NCI-H748 (cell line): ENCODE measurements around the gene LGALS7B.
"Not testable (repeated sequence)": the region's sequence is repeated elsewhere in the genome, so short reads cannot be mapped to it uniquely, and the experiment has no call there.

ENCODE experiments used
- DNase-seq: peaks from one replicate; lab custom pipeline; 2025; ENCODE audit not compliant: unreplicated experiment; lab: John Stamatoyannopoulos, UW

Gene LGALS7B

DNA sequence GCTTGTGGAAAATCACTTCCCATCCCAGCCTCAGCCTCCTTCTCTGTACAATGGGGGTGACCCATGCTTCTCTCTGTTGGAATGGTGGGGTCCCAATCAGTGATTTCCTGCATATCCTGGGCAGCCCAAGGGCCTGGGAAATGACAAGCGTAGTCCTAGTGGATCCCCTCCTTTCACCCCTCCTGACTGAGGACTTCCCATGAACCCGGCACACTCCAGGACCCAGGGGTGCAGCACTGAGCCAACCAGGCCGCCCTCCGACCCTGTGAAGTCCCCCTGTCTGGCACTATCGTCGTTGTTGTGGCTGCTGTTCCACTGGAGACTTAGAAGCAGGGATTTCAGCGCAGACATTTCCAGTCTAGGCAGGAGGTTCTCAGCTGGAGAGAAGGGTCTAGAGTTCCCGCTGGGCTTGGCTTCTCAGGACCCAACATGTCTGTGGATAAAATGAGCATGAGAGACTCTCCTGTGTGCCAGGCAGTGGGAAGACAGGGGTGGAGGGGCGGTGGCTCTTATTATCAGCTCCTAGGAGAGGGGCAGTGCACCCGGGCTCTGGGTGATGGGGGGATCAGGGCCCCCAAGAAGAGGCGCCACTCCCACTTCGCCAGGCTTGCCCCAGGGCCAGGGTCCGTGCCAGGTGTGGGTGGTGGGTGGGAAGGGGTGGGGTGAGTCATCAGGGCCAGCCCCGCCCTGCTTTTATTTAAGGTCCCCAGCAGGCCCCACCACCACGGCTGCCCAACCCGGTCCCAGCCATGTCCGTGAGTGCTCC, at the start of gene LGALS7B:
TSS of gene LGALS7B (plus strand) at position 723 of the 766 bp plus-strand sequence. CDS start at position 750, 27 bp downstream.
- no peak for DNase-seq

DNA sequence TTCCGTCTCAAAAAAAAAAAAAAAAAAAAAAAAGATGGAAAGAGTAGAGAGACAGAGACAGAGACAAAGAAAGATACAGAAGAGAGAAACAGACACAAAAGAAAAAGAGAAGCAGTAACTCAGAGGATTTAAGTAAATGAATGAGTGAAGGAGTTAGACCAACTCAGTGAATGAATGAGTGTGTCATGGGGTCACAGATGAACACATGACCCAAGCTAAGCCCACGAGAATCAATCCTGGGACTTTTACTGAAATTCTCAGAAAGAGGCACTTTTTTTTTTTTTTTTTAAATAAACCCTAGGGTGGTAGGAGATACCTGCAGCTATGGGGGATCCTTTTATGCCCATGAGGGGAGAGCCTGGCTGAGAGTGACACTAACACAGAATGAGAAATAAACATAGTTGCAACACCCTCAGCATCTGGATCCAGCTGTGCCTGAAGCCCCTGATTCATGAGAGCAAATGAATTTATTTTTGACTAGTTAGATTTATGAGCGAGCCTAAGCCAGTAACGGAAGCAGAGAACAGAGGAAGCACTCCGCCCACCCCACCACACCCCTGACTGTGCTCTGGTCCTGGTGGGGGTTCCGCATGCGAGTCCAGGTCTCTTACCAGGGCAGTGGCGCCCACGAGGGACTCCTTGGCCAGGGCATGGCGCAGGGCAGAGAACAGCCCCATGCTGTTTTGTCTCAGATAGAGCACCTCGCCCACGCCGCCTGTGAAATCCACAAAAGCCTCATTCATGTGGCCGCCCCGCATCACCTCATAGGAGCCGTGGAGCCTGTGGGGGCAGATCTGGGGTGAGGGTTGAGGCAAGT, 49.4 kb upstream of the LGALS7B start:
- DNase-seq = no peak

DNA sequence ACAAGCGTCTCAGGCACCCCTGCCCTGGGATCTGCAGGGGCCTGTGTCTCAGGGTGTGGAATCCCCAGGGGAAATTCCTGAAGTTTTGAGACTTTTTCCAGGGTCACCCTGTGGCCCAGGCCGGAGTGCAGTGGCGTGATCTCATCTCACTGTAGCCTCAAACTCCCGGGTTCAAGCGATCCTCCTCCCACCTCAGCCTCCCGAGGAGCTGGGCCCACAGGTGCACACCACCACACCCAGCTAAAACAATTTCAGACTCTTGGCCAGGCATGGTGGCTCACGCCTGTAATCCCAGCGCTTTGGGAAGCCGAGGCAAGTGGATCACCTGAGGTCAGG, 48.8 kb upstream of the LGALS7B start:
- no peak for DNase-seq

DNA sequence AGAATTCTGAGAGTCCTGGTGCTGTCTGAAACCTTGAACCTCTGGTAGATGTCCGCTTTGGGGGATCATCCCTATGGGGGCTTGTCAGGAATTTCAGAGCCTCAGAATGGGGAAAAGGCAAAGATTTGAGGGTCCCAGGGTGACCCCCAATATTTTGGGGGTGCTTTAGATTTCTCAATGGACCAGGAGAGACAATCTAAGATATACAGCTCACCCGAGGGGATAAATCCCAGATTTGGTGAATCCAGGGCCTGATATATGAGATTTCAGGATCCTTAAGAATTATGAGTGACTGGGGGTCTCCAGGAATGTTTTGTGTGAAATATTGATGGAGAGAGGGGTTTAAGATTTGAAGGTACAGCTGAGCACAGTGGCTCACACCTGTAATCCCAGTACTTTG, 48.1 kb upstream of the LGALS7B start:
- DNase-seq = no peak

DNA sequence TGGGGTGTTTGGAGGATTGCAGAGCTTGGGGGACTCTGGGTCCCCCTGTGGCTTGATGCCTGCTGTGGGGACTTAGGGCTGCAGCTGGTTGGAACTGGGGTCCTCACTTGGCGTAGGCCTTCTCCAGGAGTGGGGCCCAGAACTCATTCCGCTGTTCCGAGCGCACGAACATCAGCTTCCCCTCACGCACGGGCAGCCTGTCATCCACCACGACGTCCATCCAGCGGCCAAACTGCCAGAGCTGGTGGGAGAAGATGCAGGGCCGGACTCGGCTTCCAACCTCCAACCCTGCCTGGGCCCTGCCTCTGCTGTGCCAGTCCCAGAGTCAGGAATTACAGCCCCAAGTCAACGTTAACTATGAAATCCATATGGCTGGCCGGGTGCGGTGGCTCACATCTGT, 47.3 kb upstream of the LGALS7B start:
- DNase-seq = no peak

DNA sequence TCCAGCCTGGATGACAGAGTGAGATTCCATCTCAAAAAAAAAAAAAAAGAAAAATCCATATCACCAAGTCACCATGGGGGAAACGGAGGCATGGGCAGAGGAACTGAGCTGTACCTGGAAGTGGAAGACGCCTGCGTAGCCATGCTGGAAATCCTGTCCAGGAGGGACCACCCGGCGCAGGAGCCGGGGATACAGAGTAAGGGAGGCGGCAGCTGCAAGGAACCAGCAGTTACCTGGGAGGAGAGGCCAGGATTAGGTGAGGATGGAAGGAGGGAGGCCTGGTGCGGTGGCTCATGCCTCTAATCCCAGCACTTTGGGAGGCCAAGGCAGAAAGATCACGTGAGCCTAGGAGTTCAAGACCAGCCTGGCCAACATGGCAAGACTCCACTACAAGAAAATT, 46.7 kb upstream of the LGALS7B start:
- DNase-seq = no peak

DNA sequence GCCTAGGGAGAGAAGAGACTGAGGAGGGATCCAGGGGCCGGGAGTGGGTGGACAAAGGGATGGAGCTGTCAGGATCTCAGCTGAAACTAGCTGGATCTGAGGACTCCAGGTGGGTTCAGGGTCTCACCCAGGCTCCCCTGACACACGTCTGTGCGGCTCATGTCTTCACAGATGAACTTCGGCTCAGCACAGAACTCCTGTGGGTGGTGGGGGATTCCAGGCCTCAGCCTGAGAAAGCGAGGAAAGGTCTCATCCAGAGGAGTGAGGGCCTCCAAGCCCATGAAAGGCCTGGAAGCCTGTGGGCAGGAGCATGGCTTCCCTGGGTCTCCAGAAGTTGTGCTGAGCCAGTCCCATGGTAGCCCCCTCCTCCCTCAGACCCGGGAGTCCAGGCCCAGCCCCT, 46.1 kb upstream of the LGALS7B start:
- no peak for DNase-seq

DNA sequence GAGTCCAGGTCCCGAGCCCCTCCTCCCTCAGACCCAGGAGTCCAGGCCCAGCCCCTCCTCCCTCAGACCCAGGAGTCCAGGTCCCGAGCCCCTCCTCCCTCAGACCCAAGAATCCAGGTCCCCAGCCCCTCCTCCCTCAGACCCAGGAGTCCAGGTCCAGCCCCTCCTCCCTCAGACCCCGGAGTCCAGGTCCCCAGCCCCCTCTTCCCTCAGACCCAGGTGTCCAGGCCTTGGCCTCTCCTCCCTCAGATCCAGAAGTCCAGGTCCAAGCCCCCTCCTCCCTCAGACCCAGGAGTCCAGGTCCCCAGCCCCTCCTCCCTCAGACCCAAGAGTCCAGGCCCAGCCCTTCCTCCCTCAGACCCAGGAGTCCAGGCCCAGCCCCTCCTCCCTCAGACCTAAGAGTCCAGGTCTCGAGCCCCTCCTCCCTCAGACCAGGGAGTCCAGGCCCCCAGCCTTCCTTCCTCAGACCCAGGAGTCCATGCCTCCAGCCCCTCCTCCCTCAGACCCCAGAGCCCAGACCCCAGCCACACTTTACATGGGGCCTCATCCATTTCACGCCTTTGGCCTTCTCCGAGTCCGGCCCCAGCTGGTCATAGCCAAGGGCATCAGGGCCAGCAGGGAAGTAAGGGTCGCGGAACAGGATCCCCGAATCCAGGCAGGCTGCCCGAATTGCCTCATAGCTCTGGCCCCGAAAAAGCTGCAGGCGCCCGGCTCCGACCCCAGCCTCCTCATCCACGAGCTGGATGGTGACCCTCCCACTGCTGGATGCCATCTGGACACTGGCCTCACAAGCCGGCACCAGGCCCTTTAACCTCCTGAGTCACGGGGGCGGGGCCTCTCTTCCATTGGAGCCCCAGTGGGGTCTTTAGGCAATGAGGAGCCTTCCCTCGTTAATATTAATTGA, 45.4 kb upstream of the LGALS7B start:
- DNase-seq = no peak

DNA sequence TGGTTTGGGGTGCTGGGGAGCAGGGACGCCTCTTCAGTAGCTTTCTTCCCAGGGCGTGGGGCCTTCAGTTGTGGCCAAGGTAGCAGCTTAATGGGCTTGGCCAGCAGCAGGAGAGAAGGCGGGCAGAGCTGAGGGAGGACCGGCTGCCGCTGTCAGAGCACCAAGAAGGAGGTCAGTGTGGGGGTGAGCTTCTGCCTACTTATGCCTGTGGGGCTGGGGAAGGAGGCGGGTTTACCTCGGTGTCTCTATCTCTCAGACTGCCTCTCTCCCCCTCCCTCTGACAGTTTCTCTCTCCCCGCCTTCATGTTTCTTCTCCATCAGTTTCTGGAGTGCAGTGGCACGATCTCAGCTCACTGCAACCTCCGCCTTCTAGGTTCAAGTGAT, 44.7 kb upstream of the LGALS7B start, which contains the start of gene CAPN12:
TSS of gene CAPN12 (minus strand) at position 177 of the 384 bp plus-strand sequence. CDS start 309 bp downstream, outside the sequence.
- DNase-seq = no peak

DNA sequence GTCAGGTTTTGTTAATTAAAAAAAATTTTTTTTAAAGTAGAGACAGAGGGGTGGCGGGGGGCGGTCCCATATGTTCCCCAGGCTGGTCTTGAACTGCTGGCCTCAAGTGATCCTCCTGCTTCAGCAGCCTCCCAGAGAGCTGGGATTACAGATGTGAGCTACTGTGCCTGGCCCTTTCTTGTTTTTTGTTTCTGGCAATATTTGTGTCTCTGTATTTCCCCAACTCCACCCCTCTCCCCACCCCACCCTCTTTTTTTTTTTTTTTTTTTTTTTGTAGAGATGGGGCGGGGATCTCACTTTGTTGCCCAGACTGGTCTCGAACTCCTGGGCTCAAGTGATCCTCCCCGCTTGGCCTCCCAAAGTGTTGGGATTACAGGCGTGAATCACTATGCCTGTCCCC, 44.1 kb upstream of the LGALS7B start:
- DNase-seq = no peak

DNA sequence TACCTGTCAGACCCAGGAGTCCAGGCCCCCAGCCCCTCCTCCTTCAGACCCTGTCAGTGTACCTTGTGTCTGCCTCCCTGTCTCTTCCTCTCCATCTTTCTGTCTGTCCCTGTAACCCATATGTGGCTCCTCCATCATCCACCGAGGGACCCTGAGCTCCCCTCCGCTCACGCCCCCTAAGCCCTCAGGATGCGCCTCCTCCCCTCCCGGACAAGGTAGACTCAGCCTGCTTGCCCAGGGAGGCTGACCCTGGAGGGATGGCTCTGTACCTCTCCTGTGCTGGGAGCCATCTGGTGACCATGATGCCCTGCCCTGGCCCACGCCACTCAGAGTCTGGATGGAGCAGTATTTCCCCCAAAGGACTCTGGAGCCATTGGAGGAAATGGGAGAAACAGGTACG, 43.7 kb upstream of the LGALS7B start:
- no peak for DNase-seq

DNA sequence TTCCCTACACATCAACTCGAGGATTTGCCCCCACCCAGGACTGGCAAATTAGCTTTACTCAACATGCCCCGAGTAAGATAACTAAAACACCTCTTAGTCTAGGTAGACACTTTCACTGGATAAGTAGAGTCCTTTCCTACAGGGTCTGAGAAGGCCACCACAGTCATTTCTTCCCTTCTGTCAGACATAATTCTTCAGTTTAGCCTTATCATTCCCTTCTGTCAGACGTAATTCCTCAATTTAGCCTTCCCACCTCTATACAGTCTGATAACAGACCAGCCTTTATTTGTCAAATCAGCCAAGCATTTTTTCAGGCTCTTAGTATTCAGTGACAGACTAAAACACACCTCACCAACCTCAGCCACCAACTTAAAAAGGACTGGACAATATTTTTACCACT, 35.2 kb upstream of the LGALS7B start:
- DNase-seq = not testable (repeated sequence)

DNA sequence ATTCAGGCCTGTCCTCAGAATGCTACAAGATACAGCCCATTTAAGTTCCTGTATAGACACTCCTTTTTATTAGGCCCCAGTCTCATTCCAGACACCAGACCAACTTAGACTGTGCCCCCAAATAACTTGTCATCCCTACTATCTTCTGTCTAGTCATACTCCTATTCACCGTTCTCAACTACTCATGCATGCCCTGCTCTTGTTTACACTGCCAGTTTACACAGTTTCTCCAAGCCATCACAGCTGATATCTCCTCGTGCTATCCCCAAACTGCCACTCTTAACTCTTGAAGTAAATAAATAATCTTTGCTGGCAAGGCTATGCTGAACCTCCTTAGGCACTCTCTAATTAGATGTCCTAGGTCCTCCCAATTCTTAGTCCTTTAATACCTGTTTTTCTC, 34.8 kb upstream of the LGALS7B start:
- DNase-seq = not testable (repeated sequence)

DNA sequence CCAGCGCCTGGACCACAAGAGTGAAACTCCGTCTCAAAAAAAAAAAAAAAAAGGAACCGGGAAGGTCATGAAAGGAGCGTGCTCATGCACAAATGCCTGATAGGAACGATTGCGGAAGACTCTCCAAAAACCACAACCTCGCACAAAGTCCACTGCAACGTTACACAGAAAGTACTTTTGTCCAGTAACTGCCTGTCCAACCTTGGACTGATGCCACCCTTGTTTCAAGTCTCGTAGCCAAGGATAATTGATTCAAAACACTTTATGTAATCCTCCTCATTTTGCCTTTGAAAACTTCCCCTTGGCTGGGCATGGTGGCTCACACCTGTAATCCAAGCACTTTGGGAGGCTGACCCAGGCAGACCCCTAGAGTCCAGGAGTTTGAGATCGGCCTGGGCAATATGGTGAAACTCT, 29.4 kb upstream of the LGALS7B start:
- DNase-seq = no peak

DNA sequence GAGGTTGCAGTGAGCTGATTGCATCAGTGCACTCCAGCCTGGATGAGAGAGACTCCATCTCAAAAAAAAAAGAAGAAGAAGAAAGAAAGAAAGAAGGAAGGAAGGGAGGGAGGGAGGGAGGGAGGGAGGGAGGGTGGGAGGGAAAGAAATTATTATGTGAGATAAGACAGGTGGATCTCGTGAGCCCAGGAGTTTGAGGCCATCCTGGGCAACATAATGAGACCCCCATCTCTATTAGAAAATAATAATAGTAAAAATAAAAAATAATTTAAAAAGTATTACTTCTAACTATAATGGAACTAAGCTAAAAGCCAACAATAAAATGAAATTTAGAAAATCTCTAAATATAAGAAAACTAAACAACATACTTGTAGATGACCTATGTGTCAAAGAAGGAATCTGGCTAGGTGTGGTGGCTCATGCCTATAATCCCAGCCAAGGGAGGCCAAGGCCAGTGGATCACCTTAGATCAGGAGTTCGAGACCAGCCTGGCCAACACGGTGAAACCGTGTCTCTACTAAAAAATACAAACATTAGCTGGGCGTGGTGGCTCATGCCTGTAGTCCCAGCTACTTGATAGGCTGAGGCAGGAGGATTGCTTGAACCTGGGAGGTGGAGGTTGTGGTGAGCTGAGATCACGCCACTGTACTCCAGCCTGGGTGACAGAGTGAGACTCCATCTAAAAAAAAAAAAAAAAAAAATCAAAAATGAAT, 28.0 kb upstream of the LGALS7B start:
- not testable (repeated sequence) for DNase-seq

DNA sequence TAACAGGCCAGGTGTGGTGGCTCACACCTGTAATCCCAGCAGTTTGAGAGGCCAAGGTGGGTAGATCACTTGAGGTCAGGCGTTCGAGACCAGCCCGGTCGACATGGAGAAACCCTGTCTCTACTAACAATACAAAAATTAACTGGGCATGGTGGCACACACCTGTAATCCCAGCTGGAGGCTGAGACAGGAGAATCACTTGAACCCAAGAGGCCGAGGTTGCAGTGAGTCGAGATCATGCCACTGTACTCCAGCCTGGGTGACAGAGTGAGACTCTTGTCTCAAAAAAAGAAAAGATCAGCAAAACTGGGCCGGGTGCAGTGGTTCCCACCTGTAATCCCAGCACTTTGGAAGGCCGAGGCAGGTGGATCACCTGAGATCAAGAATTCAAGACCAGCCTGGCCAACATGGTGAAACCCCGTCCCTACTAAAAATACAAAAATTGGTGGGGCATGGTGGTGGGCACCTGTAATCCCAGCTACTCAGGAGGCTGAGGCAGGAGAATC, 27.1 kb upstream of the LGALS7B start:
- DNase-seq = not testable (repeated sequence)

DNA sequence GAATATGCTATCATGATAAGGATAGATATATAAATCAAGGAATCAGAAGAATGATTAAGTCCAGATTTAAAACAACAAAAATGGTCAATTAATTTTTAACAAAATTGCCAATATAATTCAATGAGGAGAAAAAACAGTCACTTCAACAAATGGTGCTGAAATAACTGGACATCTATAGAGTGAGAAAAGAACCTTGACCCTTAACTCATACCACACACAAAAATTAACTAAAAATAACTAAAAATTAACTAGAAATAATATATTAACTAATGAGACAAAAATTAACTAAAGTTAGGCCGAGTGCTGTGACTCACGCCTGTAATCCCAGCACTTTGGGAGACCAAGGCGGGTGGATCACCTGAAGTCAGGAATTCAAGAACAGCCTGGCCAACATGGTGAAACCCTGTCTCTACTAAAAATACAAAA, 25.2 kb upstream of the LGALS7B start:
- no peak for DNase-seq

DNA sequence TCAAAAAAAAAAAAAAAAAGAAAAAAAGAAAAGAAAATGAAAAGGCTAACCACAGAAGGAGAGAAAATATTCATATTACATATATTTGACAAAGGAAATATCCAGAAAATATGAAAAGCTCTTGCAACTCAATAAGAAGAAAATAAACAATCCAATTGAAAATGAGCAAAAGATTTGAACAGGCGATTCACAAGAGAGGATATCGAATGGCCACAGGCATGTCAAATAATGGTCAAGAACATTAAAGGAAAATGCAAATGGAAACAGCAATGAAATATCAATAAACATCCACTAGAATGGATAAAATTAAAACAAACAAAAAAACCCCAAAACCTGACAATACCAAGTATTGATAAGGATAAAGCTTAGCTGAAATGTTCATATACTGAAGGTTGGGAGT, 23.8 kb upstream of the LGALS7B start:
- no peak for DNase-seq

DNA sequence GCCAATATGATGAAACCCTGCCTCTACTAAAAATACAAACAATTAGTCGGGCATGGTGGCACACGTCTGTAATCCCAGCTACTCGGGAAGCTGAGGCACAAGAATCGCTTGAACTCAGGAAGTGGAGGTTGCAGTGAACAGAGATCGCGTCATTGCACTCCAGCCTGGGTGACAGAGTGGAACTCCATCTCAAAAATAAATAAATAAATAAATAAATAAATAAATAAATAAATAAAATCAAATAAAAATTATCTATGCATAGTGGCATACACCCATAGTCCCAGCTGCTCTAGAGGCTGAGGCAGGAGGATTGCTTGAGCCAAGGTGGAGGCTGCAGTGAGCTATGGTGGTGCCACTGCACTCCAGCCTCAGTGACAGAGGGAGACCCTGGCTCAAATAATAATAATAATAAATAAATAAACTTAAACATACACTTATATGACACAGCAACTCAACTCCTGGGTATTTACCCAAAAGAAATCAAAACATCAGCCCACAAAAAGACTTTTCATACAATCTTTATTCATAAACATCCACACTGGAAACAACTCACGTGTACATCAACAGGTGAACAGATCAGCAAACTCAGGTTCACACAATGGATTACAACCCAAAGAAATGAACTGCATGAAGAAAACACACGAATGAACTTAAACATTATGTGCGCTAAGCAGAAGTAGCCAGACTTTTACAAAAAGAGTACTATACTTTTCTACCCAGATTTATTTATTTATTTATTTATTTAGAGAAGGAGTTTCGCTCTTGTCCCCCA, 22.5 kb upstream of the LGALS7B start:
- DNase-seq = no peak
